HepG2 (cell line): Measurements from ENCODE around the gene RAPH1. TPM values are rescaled to one million over a fixed set of nuclear protein-coding genes. Genes with fewer than 3 reads are reported as not detected.
A peak's percentile ranks its signal among the peaks of the same experiment; 100 is the strongest.

Source experiments
- ARNT2 ChIP-seq: sonication (generic); formaldehyde crosslinking; IDR thresholded peaks from 2 replicates; pipeline ENCODE4 v1.8.0; 2022; ENCODE audit warnings: mild to moderate bottlenecking, low read depth, missing genetic modification reagents, moderate library complexity
- BCL6 ChIP-seq: IDR thresholded peaks from 2 replicates; pipeline ENCODE4 v1.6.1; 2016; ENCODE audit warnings: missing genetic modification reagents, missing compliant biosample characterization
- CENPX ChIP-seq: sonication (generic); formaldehyde crosslinking; IDR thresholded peaks from 2 replicates; pipeline ENCODE4 v1.9.0; 2021; ENCODE audit warnings: mild to moderate bottlenecking, missing genetic modification reagents, moderate library complexity
- JDP2 ChIP-seq: sonication (generic); formaldehyde crosslinking; IDR thresholded peaks from 2 replicates; pipeline ENCODE4 v1.8.1; 2022; ENCODE audit warnings: missing genetic modification reagents, borderline replicate concordance
- KMT2A ChIP-seq: sonication (generic); formaldehyde crosslinking; IDR thresholded peaks from 2 replicates; pipeline ENCODE4 v1.4.0; 2020; ENCODE audit warnings: missing genetic modification reagents
- MBD4 ChIP-seq: IDR thresholded peaks from 2 replicates; pipeline ENCODE4 v1.6.1; 2012; ENCODE audit warnings: low read length, inconsistent platforms, borderline replicate concordance
- SMAD1 ChIP-seq: sonication (generic); formaldehyde crosslinking; IDR thresholded peaks from 2 replicates; pipeline ENCODE4 v1.4.0; 2020; ENCODE audit warnings: missing genetic modification reagents, low read depth, mild to moderate bottlenecking, borderline replicate concordance
- SMAD9 ChIP-seq: sonication (generic); formaldehyde crosslinking; IDR thresholded peaks from 2 replicates; pipeline ENCODE4 v1.5.1; 2020; ENCODE audit warnings: mild to moderate bottlenecking, missing genetic modification reagents
- SMARCC2 ChIP-seq: fragments of 450-650 bp; IDR thresholded peaks from 2 replicates; pipeline ENCODE4 v1.6.1; 2017; ENCODE audit warnings: antibody characterized with exemption, mild to moderate bottlenecking
- TEAD3 ChIP-seq: optimal IDR thresholded peaks from 2 replicates; pipeline ENCODE3; 2016; ENCODE audit warnings: borderline replicate concordance
- ZFP36L2 ChIP-seq: sonication (generic); formaldehyde crosslinking; IDR thresholded peaks from 2 replicates; pipeline ENCODE4 v1.4.0; 2020; ENCODE audit warnings: missing genetic modification reagents
- ZMYM2 ChIP-seq: sonication (generic); formaldehyde crosslinking; IDR thresholded peaks from 2 replicates; pipeline ENCODE4 v1.8.0; 2022; ENCODE audit warnings: mild to moderate bottlenecking, missing genetic modification reagents
- ZMYM3 ChIP-seq: sonication (generic); formaldehyde crosslinking; IDR thresholded peaks from 2 replicates; pipeline ENCODE4 v1.5.1; 2020; ENCODE audit warnings: mild to moderate bottlenecking, missing genetic modification reagents
- ZNF496 ChIP-seq: sonication (generic); formaldehyde crosslinking; IDR thresholded peaks from 2 replicates; pipeline ENCODE4 v1.8.1; 2023; ENCODE audit warnings: mild to moderate bottlenecking, moderate library complexity, missing genetic modification reagents; ENCODE audit not compliant: insufficient replicate concordance
- ZNF510 ChIP-seq: sonication (generic); formaldehyde crosslinking; IDR thresholded peaks from 2 replicates; pipeline ENCODE4 v1.4.0; 2020; ENCODE audit warnings: low read depth, mild to moderate bottlenecking, missing genetic modification reagents
- ZNF567 ChIP-seq: sonication (generic); formaldehyde crosslinking; IDR thresholded peaks from 2 replicates; pipeline ENCODE4 v1.8.1; 2023; ENCODE audit warnings: mild to moderate bottlenecking, missing genetic modification reagents, borderline replicate concordance
- ZNF768 ChIP-seq: sonication (generic); formaldehyde crosslinking; IDR thresholded peaks from 2 replicates; pipeline ENCODE4 v1.4.0; 2020; ENCODE audit warnings: missing genetic modification reagents
- ZNF839 ChIP-seq: sonication (generic); formaldehyde crosslinking; IDR thresholded peaks from 2 replicates; pipeline ENCODE4 v1.4.0; 2020; ENCODE audit warnings: missing genetic modification reagents, mild to moderate bottlenecking, borderline replicate concordance
- polyA plus RNA-seq, 8 experiments: library from polyadenylated mRNA; depleted of rRNA in 3 of 8; stranded (reverse) in 7 of 8; unstranded in 1 of 8; fragments of >200 nt; fragmentation: Illumina TruSeq in 4 of 8; extraction: Trizol in 4 of 8; gene quantifications; 2 replicates each; pipeline versions ENCODE4 v1.2.1 to v1.2.3, GENCODE V29; 2011 to 2016; ENCODE audit warnings: low read depth in 4 of 8, missing spikeins in 1 of 8, mixed read lengths in 1 of 8; ENCODE audit not compliant: insufficient read depth in 1 of 8
- total RNA-seq, 5 experiments: library from RNA; depleted of rRNA; stranded (reverse); fragments of >200 nt; fragmentation: Illumina TruSeq; extraction: Trizol; gene quantifications; 2 replicates each; pipeline ENCODE4 v1.2.3, GENCODE V29; 2016; ENCODE audit warnings: low read depth in 1 of 5
- TF ChIP-seq, protein P1 (sequence below): sonication (generic); formaldehyde crosslinking; IDR thresholded peaks from 2 replicates; pipeline ENCODE4 v1.8.1; 2022; ENCODE audit warnings: mild to moderate bottlenecking, missing genetic modification reagents
- TF ChIP-seq, protein P2 (sequence below): IDR thresholded peaks from 2 replicates; pipeline ENCODE4 v1.6.1; 2016; ENCODE audit warnings: control low read depth
- TF ChIP-seq, protein P3 (sequence below): sonication (generic); formaldehyde crosslinking; IDR thresholded peaks from 2 replicates; pipeline ENCODE4 v1.5.0; 2020; ENCODE audit warnings: mild to moderate bottlenecking, missing genetic modification reagents
- TF ChIP-seq, protein P4 (sequence below): sonication (generic); formaldehyde crosslinking; IDR thresholded peaks from 2 replicates; pipeline ENCODE4 v1.5.1; 2020; ENCODE audit warnings: mild to moderate bottlenecking, moderate library complexity, missing genetic modification reagents

RAPH1 gene
- total and polyA plus RNA-seq, 2 of the 13 experiments (the other 11 are each of a cell fraction or from before 2014, with no cell fraction given): 5.3 to 6.7 TPM

DNA sequence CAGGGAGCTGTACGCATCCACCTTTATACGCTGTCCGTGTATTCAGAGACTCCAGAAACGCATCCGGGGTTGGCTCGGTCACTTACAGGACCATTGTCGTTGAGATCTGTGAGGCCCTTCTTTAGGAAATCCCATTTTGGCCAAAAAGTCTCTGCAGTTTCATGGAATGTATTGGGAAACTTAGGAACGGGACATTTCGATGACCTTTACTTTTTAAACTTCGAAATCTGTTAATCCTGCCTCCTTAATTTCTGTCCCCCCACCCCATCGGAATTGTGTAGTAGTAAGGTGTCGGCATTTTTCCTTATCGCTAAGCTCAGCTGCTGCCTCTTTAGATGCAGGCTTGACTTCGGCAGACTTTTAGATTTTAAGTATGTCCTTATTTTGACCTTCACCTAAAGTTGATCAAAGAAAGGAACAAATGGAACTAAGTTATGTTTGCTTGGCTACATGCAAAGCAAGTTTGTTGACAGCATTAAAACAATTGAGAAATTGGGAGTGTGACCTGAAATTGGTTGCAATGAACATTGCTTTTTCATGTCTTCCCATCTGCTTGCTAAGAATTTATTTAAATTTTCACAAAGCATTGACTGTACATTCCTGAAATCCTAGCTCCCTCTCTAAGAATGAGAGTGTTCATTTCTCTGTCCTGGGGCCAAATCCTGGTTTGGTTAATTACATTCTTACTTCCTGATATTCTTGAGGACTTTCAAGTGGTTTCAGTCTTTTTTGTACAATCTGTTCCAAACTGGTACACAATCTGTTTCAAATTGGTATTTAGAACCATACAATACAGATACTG is 884 bp upstream of the RAPH1 start (continued):
- TF ChIP-seq, protein P1, sequence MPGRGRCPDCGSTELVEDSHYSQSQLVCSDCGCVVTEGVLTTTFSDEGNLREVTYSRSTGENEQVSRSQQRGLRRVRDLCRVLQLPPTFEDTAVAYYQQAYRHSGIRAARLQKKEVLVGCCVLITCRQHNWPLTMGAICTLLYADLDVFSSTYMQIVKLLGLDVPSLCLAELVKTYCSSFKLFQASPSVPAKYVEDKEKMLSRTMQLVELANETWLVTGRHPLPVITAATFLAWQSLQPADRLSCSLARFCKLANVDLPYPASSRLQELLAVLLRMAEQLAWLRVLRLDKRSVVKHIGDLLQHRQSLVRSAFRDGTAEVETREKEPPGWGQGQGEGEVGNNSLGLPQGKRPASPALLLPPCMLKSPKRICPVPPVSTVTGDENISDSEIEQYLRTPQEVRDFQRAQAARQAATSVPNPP (CRISPR knock-in tag): no peak
- TF ChIP-seq ZNF567 (CRISPR knock-in tag): no peak
- peak; percentile 2 for TF ChIP-seq TEAD3 (CRISPR knock-in tag)
- TF ChIP-seq ZFP36L2: peak; percentile 46; the same call in 1 of the 2 replicates
- no peak for TF ChIP-seq ZNF768
- TF ChIP-seq BCL6 (CRISPR knock-in tag): 0 out of 2 replicates have a peak, but pooled peaks have one; percentile 1
- no peak for TF ChIP-seq SMARCC2
- TF ChIP-seq CENPX (CRISPR knock-in tag): no peak
- peak; percentile 78; the same call in 1 of the 2 replicates for TF ChIP-seq ZMYM3 (CRISPR knock-in tag)
- TF ChIP-seq KMT2A (CRISPR knock-in tag): no peak
- TF ChIP-seq ZNF510 (CRISPR knock-in tag): no peak
- TF ChIP-seq, protein P2, sequence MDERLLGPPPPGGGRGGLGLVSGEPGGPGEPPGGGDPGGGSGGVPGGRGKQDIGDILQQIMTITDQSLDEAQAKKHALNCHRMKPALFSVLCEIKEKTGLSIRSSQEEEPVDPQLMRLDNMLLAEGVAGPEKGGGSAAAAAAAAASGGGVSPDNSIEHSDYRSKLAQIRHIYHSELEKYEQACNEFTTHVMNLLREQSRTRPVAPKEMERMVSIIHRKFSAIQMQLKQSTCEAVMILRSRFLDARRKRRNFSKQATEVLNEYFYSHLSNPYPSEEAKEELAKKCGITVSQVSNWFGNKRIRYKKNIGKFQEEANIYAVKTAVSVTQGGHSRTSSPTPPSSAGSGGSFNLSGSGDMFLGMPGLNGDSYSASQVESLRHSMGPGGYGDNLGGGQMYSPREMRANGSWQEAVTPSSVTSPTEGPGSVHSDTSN (CRISPR knock-in tag): no peak
- TF ChIP-seq SMAD9 (CRISPR knock-in tag): no peak
- TF ChIP-seq, protein P3, sequence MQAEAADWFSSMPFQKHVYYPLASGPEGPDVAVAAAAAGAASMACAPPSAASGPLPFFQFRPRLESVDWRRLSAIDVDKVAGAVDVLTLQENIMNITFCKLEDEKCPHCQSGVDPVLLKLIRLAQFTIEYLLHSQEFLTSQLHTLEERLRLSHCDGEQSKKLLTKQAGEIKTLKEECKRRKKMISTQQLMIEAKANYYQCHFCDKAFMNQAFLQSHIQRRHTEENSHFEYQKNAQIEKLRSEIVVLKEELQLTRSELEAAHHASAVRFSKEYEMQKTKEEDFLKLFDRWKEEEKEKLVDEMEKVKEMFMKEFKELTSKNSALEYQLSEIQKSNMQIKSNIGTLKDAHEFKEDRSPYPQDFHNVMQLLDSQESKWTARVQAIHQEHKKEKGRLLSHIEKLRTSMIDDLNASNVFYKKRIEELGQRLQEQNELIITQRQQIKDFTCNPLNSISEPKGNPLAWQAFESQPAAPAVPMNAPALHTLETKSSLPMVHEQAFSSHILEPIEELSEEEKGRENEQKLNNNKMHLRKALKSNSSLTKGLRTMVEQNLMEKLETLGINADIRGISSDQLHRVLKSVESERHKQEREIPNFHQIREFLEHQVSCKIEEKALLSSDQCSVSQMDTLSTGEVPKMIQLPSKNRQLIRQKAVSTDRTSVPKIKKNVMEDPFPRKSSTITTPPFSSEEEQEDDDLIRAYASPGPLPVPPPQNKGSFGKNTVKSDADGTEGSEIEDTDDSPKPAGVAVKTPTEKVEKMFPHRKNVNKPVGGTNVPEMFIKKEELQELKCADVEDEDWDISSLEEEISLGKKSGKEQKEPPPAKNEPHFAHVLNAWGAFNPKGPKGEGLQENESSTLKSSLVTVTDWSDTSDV (CRISPR knock-in tag): no peak
- TF ChIP-seq ARNT2 (CRISPR knock-in tag): 0 out of 2 replicates have a peak, but pooled peaks have one; percentile 15
- TF ChIP-seq, protein P4, sequence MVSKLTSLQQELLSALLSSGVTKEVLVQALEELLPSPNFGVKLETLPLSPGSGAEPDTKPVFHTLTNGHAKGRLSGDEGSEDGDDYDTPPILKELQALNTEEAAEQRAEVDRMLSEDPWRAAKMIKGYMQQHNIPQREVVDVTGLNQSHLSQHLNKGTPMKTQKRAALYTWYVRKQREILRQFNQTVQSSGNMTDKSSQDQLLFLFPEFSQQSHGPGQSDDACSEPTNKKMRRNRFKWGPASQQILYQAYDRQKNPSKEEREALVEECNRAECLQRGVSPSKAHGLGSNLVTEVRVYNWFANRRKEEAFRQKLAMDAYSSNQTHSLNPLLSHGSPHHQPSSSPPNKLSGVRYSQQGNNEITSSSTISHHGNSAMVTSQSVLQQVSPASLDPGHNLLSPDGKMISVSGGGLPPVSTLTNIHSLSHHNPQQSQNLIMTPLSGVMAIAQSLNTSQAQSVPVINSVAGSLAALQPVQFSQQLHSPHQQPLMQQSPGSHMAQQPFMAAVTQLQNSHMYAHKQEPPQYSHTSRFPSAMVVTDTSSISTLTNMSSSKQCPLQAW: no peak
- TF ChIP-seq MBD4: no peak
- no peak for TF ChIP-seq ZMYM2 (CRISPR knock-in tag)
- TF ChIP-seq JDP2 (CRISPR knock-in tag): no peak
- TF ChIP-seq ZNF496 (CRISPR knock-in tag): no peak
- TF ChIP-seq SMAD1: no peak
- no peak for TF ChIP-seq ZNF839
